ENCODE data around the gene RBMS1.

The RBMS1 gene

DNA sequence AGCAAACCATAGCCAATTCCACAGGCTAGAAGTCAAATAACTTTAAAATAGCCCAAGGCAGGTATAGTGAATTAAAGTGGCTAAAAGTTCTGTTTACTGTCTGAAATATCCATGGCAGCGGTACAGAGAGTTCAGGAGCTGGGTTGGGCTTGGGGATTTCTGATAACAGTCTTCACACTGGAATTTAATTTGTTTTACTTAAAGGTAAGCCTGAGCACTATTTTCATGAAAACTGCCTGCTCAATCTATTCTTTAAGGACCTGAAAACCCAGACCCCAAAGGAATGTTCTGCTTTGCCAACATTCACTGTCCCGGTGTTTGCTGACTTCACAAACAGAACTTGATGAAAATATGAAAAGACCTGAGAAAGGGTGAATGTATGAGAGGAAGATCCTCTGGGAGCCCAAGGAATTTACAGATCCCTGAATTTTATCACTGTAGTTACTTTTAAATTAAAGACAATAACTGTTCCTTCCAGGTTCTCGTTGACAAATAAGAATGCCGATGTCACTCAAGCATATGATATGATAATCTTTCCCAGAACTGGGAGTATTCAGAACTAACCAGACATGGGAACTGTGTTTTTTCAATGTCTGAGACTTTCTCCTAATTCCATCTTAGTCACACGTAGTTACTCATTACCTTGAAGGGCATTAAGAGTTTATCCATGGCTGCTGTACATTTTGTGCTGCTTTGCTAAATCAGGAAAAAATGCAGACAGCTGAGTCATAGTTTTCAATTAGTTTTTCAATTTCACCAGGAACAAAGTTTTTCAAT is 265.3 kb downstream of the RBMS1 start:
- Histone ChIP-seq H3K4me1 (ENCODE audit: insufficient read depth, low read length) (no peaks in the 10 kb centered on the region), H3K36me3 (ENCODE audit: insufficient read depth, low read depth, low read length) (no peaks in the 10 kb centered on the region), H3K27ac (ENCODE audit: low read length) (no peak overlapping the region), H3K9ac (ENCODE audit: low read depth, low read length) (no peak overlapping the region), H3K9me3 (ENCODE audit: insufficient read depth, low read depth, low read length) (no peaks in the 10 kb centered on the region), H3K4me3 (ENCODE audit: low read length) (no peak overlapping the region), H3K27me3 (ENCODE audit: insufficient read depth, low read length) (no peaks in the 10 kb centered on the region)

DNA sequence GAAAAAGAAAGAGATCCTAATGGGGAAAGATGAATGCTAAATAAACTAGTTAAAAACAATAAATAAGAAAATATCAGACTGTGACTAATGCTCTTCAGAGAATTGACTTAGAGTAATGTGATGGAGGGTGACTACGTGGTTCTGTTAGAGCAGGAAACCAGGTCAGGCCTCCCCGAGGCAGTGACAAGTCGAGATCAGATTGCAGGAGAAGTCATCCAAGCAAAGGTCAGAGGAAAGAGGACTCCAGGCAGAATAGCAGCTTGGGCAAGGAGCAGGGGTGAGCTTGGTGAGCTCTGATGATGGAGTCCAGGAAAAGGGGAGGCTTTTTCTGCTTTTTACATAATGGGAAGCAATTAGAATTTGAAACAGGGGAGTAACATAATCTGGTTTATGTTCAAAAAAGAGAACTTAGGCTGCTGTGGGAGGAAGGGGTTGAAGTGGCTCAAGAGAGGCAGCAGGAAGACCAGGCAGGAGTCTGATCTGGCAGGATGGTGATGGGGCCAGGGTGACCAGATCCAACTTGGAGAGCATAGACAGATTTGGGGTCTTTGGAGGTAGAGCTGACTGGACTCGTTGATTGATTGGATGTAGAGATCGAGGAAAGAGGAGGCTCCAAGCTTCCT is 266.2 kb downstream of the RBMS1 start:
- H3K9me3 ChIP-seq (ENCODE audit: insufficient read depth, low read depth, low read length), result no peaks in the 10 kb centered on the region
- no peak overlapping the region for H3K4me3 ChIP-seq (ENCODE audit: low read length)
- H3K9ac ChIP-seq (ENCODE audit: low read depth, low read length), result no peak overlapping the region
- no peak overlapping the region for H3K27ac ChIP-seq (ENCODE audit: low read length)
- H3K36me3 ChIP-seq (ENCODE audit: insufficient read depth, low read depth, low read length), result no peaks in the 10 kb centered on the region
- H3K27me3 ChIP-seq (ENCODE audit: insufficient read depth, low read length), result no peaks in the 10 kb centered on the region
- H3K4me1 ChIP-seq (ENCODE audit: insufficient read depth, low read length), result no peaks in the 10 kb centered on the region

DNA sequence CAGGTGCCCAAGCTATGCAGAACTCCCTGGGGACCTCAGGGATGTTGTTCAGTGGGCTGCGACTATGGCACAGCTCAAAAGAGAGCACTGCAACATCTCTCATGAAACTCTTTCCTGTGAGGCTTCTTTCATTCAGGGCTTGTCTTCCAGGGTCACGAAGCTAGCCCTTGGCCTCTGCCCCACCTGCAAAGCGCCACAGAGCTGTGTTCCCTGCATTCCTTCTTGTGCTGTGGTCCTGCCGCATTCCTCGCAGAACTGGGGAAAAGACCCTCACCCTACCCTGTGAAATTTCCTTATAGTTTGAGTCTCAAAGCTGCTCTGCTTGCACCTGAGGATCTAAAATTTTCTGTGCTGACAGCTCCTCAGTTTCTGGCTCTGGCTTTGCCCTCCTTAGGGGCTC is 267.2 kb downstream of the RBMS1 start:
- Histone ChIP-seq H3K9ac (ENCODE audit: low read depth, low read length) (no peak overlapping the region), H3K4me3 (ENCODE audit: low read length) (no peak overlapping the region), H3K27me3 (ENCODE audit: insufficient read depth, low read length) (no peaks in the 10 kb centered on the region), H3K36me3 (ENCODE audit: insufficient read depth, low read depth, low read length) (no peaks in the 10 kb centered on the region), H3K27ac (ENCODE audit: low read length) (no peak overlapping the region), H3K4me1 (ENCODE audit: insufficient read depth, low read length) (no peaks in the 10 kb centered on the region), H3K9me3 (ENCODE audit: insufficient read depth, low read depth, low read length) (no peaks in the 10 kb centered on the region)

DNA sequence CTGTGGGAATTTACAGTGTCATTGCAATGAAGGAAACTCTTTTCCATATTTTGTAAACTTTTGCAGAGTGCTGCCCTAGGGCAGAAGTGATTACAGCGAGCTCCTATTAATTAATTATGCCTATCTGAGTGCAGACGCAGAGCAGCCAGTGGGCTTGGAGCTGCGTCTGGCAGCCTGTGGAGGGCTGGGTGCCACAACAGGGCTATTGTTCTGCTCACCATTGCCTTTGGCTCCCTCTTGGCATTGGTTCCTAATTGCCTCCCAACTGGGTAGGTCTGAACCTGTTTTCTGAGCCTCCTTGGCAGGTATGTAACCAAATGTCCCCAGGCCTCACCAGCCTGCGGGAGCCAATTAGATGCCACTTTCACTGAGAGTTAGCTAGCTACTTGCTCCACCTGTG is 267.9 kb downstream of the RBMS1 start:
- H3K36me3 ChIP-seq (ENCODE audit: insufficient read depth, low read depth, low read length), result no peaks in the 10 kb centered on the region
- H3K9me3 ChIP-seq (ENCODE audit: insufficient read depth, low read depth, low read length), result no peaks in the 10 kb centered on the region
- peaks cover 2% of the 10 kb centered on the region; the same call in 1 of the 2 replicates for H3K4me1 ChIP-seq (ENCODE audit: insufficient read depth, low read length)
- no peak overlapping the region for H3K27ac ChIP-seq (ENCODE audit: low read length)
- H3K27me3 ChIP-seq (ENCODE audit: insufficient read depth, low read length), result no peaks in the 10 kb centered on the region
- no peak overlapping the region for H3K9ac ChIP-seq (ENCODE audit: low read depth, low read length)
- H3K4me3 ChIP-seq (ENCODE audit: low read length), result no peak overlapping the region

DNA sequence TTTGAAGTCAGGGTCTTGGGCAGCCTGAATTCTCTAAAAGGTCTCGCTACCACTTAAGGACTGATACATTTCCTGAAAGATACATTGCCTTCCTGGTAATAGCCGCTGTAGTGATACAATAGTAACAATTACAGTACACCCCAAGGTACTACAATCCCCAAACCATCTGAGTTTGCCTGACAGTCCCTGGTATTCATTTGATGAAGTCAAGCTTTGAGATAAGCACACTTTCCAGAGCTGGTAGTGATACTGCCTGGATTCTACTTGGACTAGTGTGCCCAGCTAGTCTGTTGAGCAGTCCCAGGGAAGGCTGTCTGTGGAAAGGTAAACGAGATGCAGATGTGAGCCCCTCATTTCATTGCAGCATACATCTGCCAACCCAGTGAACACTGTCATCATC is 269.1 kb downstream of the RBMS1 start:
- H3K9ac ChIP-seq (ENCODE audit: low read depth, low read length), result no peak overlapping the region
- H3K27ac ChIP-seq (ENCODE audit: low read length), result no peak overlapping the region
- H3K4me3 ChIP-seq (ENCODE audit: low read length), result no peak overlapping the region
- H3K9me3 ChIP-seq (ENCODE audit: insufficient read depth, low read depth, low read length), result no peaks in the 10 kb centered on the region
- no peaks in the 10 kb centered on the region for H3K36me3 ChIP-seq (ENCODE audit: insufficient read depth, low read depth, low read length)
- H3K27me3 ChIP-seq (ENCODE audit: insufficient read depth, low read length), result no peaks in the 10 kb centered on the region
- peaks cover 7% of the 10 kb centered on the region; the same call in 1 of the 2 replicates for H3K4me1 ChIP-seq (ENCODE audit: insufficient read depth, low read length)

DNA sequence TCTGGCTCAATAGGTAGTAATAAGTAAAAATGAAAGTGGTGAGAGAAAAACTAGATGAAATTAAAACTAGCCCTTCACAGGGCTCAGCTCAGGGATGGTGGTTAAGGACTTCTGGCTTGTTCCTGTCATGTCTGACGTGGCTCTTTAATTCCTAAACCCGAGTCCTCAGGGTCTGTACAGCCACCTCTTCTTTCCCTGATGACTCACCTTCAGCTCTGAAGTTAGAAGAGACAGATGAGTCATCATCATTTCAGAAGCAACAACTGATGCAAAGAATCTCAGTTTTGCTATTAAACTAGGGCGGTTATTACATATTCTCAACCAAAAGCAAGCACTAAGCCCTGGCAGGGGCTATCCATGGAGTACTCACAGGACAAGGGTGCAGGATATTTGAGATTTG is 269.5 kb downstream of the RBMS1 start:
- Histone ChIP-seq H3K9ac (ENCODE audit: low read depth, low read length) (no peak overlapping the region), H3K9me3 (ENCODE audit: insufficient read depth, low read depth, low read length) (no peaks in the 10 kb centered on the region), H3K27me3 (ENCODE audit: insufficient read depth, low read length) (no peaks in the 10 kb centered on the region), H3K27ac (ENCODE audit: low read length) (no peak overlapping the region), H3K4me3 (ENCODE audit: low read length) (no peak overlapping the region), H3K36me3 (ENCODE audit: insufficient read depth, low read depth, low read length) (no peaks in the 10 kb centered on the region), H3K4me1 (ENCODE audit: insufficient read depth, low read length) (peaks cover 7% of the 10 kb centered on the region; the same call in 1 of the 2 replicates)

DNA sequence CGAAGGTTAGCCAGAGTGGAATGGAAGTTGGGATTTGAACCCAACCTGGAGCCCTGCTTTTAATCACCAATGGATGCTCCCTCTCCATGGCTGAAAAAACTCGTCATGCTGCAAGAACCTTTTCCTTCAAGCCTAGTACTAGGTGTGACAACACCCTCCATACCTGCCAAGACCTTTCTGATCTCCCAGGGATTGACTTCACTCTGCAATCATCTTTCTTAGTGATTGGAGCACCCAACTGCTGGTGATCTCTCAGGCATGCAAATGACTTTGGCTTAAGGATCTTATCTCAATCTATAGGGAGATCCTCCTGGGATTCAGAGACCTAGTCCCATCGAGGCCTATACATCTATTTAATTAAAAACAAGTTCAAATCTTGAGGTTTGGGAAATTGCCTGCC is 270.0 kb downstream of the RBMS1 start:
- Histone ChIP-seq H3K4me3 (ENCODE audit: low read length) (no peak overlapping the region), H3K36me3 (ENCODE audit: insufficient read depth, low read depth, low read length) (no peaks in the 10 kb centered on the region), H3K27me3 (ENCODE audit: insufficient read depth, low read length) (no peaks in the 10 kb centered on the region), H3K9ac (ENCODE audit: low read depth, low read length) (no peak overlapping the region), H3K9me3 (ENCODE audit: insufficient read depth, low read depth, low read length) (no peaks in the 10 kb centered on the region), H3K4me1 (ENCODE audit: insufficient read depth, low read length) (peaks cover 7% of the 10 kb centered on the region; the same call in 1 of the 2 replicates), H3K27ac (ENCODE audit: low read length) (no peak overlapping the region)

DNA sequence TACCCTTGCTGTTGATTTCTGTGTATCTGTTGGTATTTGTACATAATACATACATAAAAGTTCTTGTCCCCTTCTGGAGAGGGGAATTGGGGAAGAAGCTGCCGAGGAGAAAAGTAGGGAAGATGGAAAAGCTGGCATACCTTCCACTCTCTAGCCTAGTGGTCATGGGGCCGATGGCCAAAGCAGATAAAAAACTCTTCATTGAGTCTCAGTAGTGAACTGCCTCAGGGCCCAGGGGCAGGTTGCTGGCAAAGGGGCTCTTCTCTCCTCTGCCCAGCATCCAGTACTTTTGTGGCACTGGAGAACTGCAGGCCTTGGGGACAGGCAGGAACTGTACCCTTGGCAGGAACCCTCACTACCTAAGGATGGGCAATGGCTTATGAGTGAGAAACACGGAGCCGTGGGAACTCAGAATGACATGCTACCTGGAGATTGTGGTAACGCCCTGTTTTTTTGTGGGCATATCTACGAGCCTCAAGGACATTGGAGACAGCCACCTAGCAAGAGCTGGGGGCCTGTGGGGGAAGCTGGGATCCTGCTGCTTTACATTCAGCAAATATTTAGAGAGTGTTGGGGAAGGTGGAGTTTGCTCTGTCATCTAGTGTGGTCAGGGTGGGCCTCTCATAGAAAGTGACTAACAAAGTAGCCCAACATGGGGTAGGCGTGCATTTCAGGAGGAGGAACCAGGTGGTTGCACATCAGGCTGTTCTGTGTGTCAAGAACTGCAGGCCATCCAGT is 270.9 kb downstream of the RBMS1 start:
- H3K4me1 ChIP-seq (ENCODE audit: insufficient read depth, low read length), result peaks cover 7% of the 10 kb centered on the region; the same call in 1 of the 2 replicates
- no peaks in the 10 kb centered on the region for H3K27me3 ChIP-seq (ENCODE audit: insufficient read depth, low read length)
- H3K36me3 ChIP-seq (ENCODE audit: insufficient read depth, low read depth, low read length), result no peaks in the 10 kb centered on the region
- H3K4me3 ChIP-seq (ENCODE audit: low read length), result no peak overlapping the region
- H3K27ac ChIP-seq (ENCODE audit: low read length), result no peak overlapping the region
- no peak overlapping the region for H3K9ac ChIP-seq (ENCODE audit: low read depth, low read length)
- H3K9me3 ChIP-seq (ENCODE audit: insufficient read depth, low read depth, low read length), result no peaks in the 10 kb centered on the region
